HG02610 (cell line): ENCODE results near the gene YEATS2.
"Not testable (repeated sequence)": the region's sequence is repeated elsewhere in the genome, so short reads cannot be mapped to it uniquely, and the experiment has no call there.

Experiments
- ATAC-seq: cut with Tn5 transposase; IDR thresholded peaks from one replicate; pipeline ENCODE4 v1.9.1; 2021; ENCODE audit warnings: mild to moderate bottlenecking, moderate library complexity; ENCODE audit not compliant: unreplicated experiment

Gene YEATS2

GRCh38 chr3:183774631-183775030 is 77.0 kb downstream of the YEATS2 start:
- ATAC-seq: no peak

GRCh38 chr3:183775781-183776180 is 78.2 kb downstream of the YEATS2 start:
- no peak for ATAC-seq

GRCh38 chr3:183776451-183776850 is 78.9 kb downstream of the YEATS2 start:
- ATAC-seq: not testable (repeated sequence)

GRCh38 chr3:183777016-183777618 is 79.5 kb downstream of the YEATS2 start:
- ATAC-seq: no peak

- no peak for ATAC-seq
Measured at GRCh38 chr3:183779896-183780465, 82.4 kb downstream of the YEATS2 start.

GRCh38 chr3:183781246-183781645 is 83.6 kb downstream of the YEATS2 start:
- no peak for ATAC-seq

- no peak for ATAC-seq
Measured at GRCh38 chr3:183782576-183783276, 85.1 kb downstream of the YEATS2 start.

GRCh38 chr3:183784503-183784902 is 86.9 kb downstream of the YEATS2 start:
- ATAC-seq: not testable (repeated sequence)

- ATAC-seq: no peak
Measured at GRCh38 chr3:183789826-183790225, 92.2 kb downstream of the YEATS2 start.

- ATAC-seq: no peak
Measured at GRCh38 chr3:183790700-183791099, 93.1 kb downstream of the YEATS2 start.

GRCh38 chr3:183792976-183793375 is 95.4 kb downstream of the YEATS2 start:
- ATAC-seq: no peak

GRCh38 chr3:183794452-183794851 is 96.9 kb downstream of the YEATS2 start:
- ATAC-seq: no peak

- ATAC-seq: no peak
Measured at GRCh38 chr3:183796372-183796771, 98.8 kb downstream of the YEATS2 start.

GRCh38 chr3:183797996-183798395 is 100.4 kb downstream of the YEATS2 start:
- ATAC-seq: no peak

GRCh38 chr3:183799461-183799860 is 101.9 kb downstream of the YEATS2 start:
- ATAC-seq: no peak

GRCh38 chr3:183800243-183800863 is 102.8 kb downstream of the YEATS2 start:
- no peak for ATAC-seq

GRCh38 chr3:183801601-183802000 is 104.0 kb downstream of the YEATS2 start:
- ATAC-seq: no peak

- no peak for ATAC-seq
Measured at GRCh38 chr3:183802989-183803388, 105.4 kb downstream of the YEATS2 start.

GRCh38 chr3:183807209-183807728 is 109.7 kb downstream of the YEATS2 start:
- ATAC-seq: no peak

- ATAC-seq: no peak
Measured at GRCh38 chr3:183807881-183808280, 110.3 kb downstream of the YEATS2 start.

- no peak for ATAC-seq
Measured at GRCh38 chr3:183808355-183808754, 110.8 kb downstream of the YEATS2 start.

GRCh38 chr3:183809270-183809669 is 111.7 kb downstream of the YEATS2 start:
- no peak for ATAC-seq
